HepG2 (cell line): ENCODE data around the gene SPATA32.

Experiments
- ATF7-NPFF ChIP-seq: sonication (generic); formaldehyde crosslinking; IDR thresholded peaks from 2 replicates; pipeline ENCODE4 v1.8.1; 2023; ENCODE audit warnings: mild to moderate bottlenecking, low read depth, missing genetic modification reagents, moderate library complexity
- ZFX ChIP-seq: sonication (generic); formaldehyde crosslinking; IDR thresholded peaks from 2 replicates; pipeline ENCODE4 v1.4.0; 2020; ENCODE audit warnings: mild to moderate bottlenecking, low read depth, missing genetic modification reagents, moderate library complexity
- ZNF616 ChIP-seq: sonication (generic); formaldehyde crosslinking; IDR thresholded peaks from 2 replicates; pipeline ENCODE4 v1.5.0; 2020; ENCODE audit warnings: low read depth, mild to moderate bottlenecking, missing genetic modification reagents
- ZNF773 ChIP-seq: sonication (generic); formaldehyde crosslinking; IDR thresholded peaks from 2 replicates; pipeline ENCODE4 v1.4.0; 2020; ENCODE audit warnings: missing genetic modification reagents, borderline replicate concordance
- TF ChIP-seq, protein P1 (sequence below): sonication (generic); formaldehyde crosslinking; IDR thresholded peaks from 2 replicates; pipeline ENCODE4 v1.8.1; 2022; ENCODE audit warnings: mild to moderate bottlenecking, missing genetic modification reagents

DNA sequence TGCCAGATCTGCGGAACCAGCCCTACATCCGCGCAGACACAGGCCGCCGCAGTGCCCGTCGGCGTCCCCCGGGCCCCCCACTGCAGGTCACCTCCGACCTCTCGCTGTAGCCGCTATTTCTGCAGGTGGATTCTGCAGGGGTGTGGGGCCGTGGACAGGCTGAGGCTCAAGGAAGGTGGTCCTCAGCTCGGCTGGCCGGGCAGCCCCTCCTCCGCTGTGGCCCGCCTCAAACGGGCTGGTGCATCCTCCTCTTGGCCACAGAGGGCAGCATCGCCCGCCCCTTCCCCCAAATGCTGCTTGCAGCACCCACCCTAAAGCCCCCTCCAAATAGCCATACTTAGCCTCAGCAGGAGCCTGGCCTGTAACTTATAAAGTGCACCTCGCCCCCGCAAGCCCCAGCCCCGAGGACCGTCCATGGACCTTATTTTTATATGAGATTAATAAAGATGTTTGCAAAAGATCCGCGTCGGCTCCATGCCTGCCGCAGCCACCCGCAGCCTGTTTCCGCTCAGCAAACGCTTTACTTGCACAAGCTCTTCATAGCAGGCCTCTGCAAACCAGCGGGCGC lies 14.9 kb downstream of the SPATA32 start:
- TF ChIP-seq ZNF616 (CRISPR knock-in tag) (no peak), ATF7-NPFF (no peak), ZFX (CRISPR knock-in tag) (no peak), ZNF773 (no peak)
- TF ChIP-seq, protein P1, sequence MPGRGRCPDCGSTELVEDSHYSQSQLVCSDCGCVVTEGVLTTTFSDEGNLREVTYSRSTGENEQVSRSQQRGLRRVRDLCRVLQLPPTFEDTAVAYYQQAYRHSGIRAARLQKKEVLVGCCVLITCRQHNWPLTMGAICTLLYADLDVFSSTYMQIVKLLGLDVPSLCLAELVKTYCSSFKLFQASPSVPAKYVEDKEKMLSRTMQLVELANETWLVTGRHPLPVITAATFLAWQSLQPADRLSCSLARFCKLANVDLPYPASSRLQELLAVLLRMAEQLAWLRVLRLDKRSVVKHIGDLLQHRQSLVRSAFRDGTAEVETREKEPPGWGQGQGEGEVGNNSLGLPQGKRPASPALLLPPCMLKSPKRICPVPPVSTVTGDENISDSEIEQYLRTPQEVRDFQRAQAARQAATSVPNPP (CRISPR knock-in tag), result no peak
